NB4 (cell line): ENCODE measurements around the gene THSD4.

Source experiments
- MYC ChIP-seq: IDR thresholded peaks from 2 replicates; pipeline ENCODE4 v1.6.1; 2011; ENCODE audit warnings: low read depth, low read length
- POLR2A ChIP-seq: IDR thresholded peaks from 2 replicates; pipeline ENCODE4 v1.6.1; 2011; ENCODE audit warnings: mild to moderate bottlenecking; ENCODE audit not compliant: insufficient read length; ENCODE audit errors: extremely low read depth
- TF ChIP-seq, protein P1 (sequence below): IDR thresholded peaks from one replicate; pipeline ENCODE4 v1.5.1; 2012; ENCODE audit warnings: low read depth, low read length
- TF ChIP-seq, protein P2 (sequence below): IDR thresholded peaks from 2 replicates; pipeline ENCODE4 v1.6.1; 2011; ENCODE audit warnings: low read depth, low read length

DNA sequence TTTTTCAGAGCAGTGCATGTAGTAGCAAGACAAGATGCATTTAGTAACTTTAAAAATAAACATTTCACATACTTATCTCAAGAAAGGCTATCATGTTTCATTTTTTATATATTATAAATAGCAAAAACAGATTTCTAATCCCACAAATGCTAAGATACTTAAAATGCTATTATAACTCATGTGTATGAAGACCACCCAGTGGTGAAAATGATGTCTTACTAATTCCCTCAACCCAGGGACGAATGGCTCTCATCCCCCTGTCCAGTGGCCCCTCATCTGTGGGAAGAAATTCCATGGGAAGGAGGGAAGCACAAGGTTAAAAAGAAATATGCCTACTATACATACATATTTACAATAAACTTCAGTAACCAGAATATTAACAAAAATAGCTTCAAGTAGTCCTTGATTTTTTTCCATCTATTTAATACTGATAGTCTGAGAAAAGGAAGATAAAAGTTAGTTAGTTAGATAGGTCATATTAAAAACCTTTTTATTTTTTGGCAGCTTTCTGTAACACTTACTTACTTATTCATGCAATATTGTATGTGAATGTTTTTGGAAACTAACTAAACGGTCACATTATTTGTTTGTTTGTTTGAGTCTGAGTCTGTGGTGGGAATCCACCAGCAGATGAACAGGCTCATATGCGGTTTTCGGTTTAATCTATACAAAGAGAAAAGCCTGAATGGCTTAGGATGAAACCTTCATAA, 709.9 kb downstream of the THSD4 start:
- TF ChIP-seq POLR2A (no peak), MYC (no peak)
- TF ChIP-seq, protein P1, sequence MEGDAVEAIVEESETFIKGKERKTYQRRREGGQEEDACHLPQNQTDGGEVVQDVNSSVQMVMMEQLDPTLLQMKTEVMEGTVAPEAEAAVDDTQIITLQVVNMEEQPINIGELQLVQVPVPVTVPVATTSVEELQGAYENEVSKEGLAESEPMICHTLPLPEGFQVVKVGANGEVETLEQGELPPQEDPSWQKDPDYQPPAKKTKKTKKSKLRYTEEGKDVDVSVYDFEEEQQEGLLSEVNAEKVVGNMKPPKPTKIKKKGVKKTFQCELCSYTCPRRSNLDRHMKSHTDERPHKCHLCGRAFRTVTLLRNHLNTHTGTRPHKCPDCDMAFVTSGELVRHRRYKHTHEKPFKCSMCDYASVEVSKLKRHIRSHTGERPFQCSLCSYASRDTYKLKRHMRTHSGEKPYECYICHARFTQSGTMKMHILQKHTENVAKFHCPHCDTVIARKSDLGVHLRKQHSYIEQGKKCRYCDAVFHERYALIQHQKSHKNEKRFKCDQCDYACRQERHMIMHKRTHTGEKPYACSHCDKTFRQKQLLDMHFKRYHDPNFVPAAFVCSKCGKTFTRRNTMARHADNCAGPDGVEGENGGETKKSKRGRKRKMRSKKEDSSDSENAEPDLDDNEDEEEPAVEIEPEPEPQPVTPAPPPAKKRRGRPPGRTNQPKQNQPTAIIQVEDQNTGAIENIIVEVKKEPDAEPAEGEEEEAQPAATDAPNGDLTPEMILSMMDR: no peak
- TF ChIP-seq, protein P2, sequence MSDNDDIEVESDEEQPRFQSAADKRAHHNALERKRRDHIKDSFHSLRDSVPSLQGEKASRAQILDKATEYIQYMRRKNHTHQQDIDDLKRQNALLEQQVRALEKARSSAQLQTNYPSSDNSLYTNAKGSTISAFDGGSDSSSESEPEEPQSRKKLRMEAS: no peak
